Left lung (tissue), 10 donors: ENCODE data around the gene DYNLRB1. TPM values are rescaled to one million over a fixed set of nuclear protein-coding genes. Genes with fewer than 3 reads are reported as not detected.

Experiments
- ATAC-seq: fragments of 200-7000 bp; cut with Tn5 transposase; one replicate; pipeline ENCODE4 v1.9.1; 2020; ENCODE audit warnings: moderate library complexity
- DNase-seq, 4 donors: peaks; one replicate each; pipeline ENCODE4 v3.0.0-alpha.2; 2013 to 2020
- H3K27ac ChIP-seq, 2 donors: fragments of 200-600 bp; sonication (generic) in 1 of 2; one replicate each; pipeline versions ENCODE4 v1.5.0 to v1.8.0; 2020 to 2021
- H3K27me3 ChIP-seq, 2 donors: fragments of 200-600 bp; sonication (generic) in 1 of 2; one replicate each; pipeline versions ENCODE4 v1.5.0 to v1.8.0; 2020 to 2021
- H3K36me3 ChIP-seq, 2 donors: fragments of 200-600 bp; sonication (generic) in 1 of 2; one replicate each; pipeline versions ENCODE4 v1.5.0 to v1.8.0; 2020 to 2021
- H3K4me1 ChIP-seq, 2 donors: fragments of 200-600 bp; one replicate each; pipeline ENCODE4 v1.8.0; 2021
- H3K4me3 ChIP-seq, 2 donors: fragments of 200-600 bp; sonication (generic) in 1 of 2; one replicate each; pipeline versions ENCODE4 v1.5.0 to v1.8.0; 2020 to 2021; ENCODE audit warnings: mild to moderate bottlenecking in 1 of 2
- H3K9me3 ChIP-seq, 2 donors: fragments of 200-600 bp; sonication (generic) in 1 of 2; one replicate each; pipeline versions ENCODE4 v1.5.0 to v1.8.0; 2020 to 2021
- intact Hi-C, 2 donors: fragments of 100-400 bp; cut with DNase I; formaldehyde crosslinking; loops; one replicate each; pipeline versions ENCODE4 v1.11.2 to v1.14.2; 2022
- polyA plus RNA-seq, 6 donors: library from polyadenylated mRNA; unstranded; fragments of 120-200 nt; gene quantifications; one replicate each; pipeline ENCODE4 v1.2.1, GENCODE V29; 2013; ENCODE audit not compliant: insufficient read length in 6 of 6
- total RNA-seq, 2 donors: library from RNA; stranded (reverse); fragmentation: NEBNext Ultra II Directional; extraction: Animal tissue kit (Norgen Biotek cat#: 25700); gene quantifications; one replicate each; pipeline ENCODE4 v1.2.1, GENCODE V29; 2021
- TF ChIP-seq, protein P1 (sequence below), 2 donors: fragments of 200-600 bp; sonication (generic) in 1 of 2; IDR thresholded peaks; one replicate each; pipeline versions ENCODE4 v1.5.0 to v1.8.0; 2021; ENCODE audit warnings: antibody characterized with exemption in 2 of 2
- donor health status: DM: no; HTN: yes; CAD: no.
- donor health status: DM: no; HTN: no; CAD: no.

The DYNLRB1 gene
- total and polyA plus RNA-seq, 8 donors, result 110 to 159 (median 141) TPM

DNA sequence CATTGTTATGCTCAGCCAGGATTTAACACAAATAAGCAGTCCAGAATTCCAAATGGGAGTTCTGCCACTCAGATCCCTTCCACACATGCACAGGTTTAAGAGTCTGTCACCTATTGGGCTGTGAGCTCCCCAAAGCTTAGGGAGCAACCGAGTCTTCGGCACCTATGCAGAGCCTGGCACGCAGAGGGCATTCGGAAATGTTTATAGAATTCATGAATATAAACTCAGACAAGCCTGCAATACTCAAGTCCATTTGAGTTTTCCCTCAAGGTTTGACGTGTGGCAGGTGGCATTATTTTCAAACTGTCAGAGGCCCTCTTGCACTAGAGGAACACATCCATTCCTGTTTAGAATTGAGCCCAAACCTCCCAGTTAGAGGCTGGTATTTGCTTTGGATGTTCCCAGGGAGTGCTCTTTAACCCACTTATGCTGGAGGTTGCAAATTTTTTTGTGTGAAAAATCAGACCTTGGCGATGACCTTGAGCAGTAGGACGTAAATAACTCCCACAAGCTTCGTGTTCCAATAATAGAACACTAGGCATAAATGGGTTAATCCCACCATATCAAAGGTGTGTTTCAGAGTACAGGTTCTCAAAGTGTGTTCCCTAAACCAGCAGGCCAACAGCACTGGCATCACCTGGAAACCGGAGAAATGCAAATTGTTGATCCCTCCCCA, 70.4 kb downstream of the DYNLRB1 start:
- TF ChIP-seq, protein P1, sequence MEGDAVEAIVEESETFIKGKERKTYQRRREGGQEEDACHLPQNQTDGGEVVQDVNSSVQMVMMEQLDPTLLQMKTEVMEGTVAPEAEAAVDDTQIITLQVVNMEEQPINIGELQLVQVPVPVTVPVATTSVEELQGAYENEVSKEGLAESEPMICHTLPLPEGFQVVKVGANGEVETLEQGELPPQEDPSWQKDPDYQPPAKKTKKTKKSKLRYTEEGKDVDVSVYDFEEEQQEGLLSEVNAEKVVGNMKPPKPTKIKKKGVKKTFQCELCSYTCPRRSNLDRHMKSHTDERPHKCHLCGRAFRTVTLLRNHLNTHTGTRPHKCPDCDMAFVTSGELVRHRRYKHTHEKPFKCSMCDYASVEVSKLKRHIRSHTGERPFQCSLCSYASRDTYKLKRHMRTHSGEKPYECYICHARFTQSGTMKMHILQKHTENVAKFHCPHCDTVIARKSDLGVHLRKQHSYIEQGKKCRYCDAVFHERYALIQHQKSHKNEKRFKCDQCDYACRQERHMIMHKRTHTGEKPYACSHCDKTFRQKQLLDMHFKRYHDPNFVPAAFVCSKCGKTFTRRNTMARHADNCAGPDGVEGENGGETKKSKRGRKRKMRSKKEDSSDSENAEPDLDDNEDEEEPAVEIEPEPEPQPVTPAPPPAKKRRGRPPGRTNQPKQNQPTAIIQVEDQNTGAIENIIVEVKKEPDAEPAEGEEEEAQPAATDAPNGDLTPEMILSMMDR (IDR thresholded peaks at IDR 0.05), result no peak
- no peaks in the 10 kb centered on the region for H3K27me3 ChIP-seq
- no peak for DNase-seq
- H3K27ac ChIP-seq, result no peak overlapping the region
- no peak overlapping the region for H3K4me3 ChIP-seq
- intact Hi-C loops, result no loop called here
- peaks cover 0 to 6% of the 10 kb centered on the region in 2 donors for H3K4me1 ChIP-seq
- H3K36me3 ChIP-seq, result peaks cover 0 to 30% of the 10 kb centered on the region in 2 donors
- no peak for ATAC-seq
- no peaks in the 10 kb centered on the region for H3K9me3 ChIP-seq

Other genes with a start within 250 kb of the DYNLRB1 start
- gene AHCY, start 213.1 kb upstream of the DYNLRB1 start, total RNA-seq, result 100 to 1,000 TPM in 1 of 2 donors, 10 to 100 TPM in 1; 89.1 to 112 TPM
- gene AHCY, start 213.1 kb upstream of the DYNLRB1 start, polyA plus RNA-seq, result 100 to 1,000 TPM; 105 to 121 (median 120) TPM
- gene ITCH, start 153.1 kb upstream of the DYNLRB1 start, total RNA-seq, result 10 to 100 TPM; 52.9 to 59.6 TPM
- 10 to 100 TPM; 36.2 to 45.8 (median 42.5) TPM for gene ITCH, start 153.1 kb upstream of the DYNLRB1 start, polyA plus RNA-seq
- gene MAP1LC3A, start 42.3 kb downstream of the DYNLRB1 start, total RNA-seq, result 10 to 100 TPM; 17.4 to 68.8 TPM
- 10 to 100 TPM; 26.8 to 43.1 (median 32.3) TPM for gene MAP1LC3A, start 42.3 kb downstream of the DYNLRB1 start, polyA plus RNA-seq
- 10 to 100 TPM; 17.0 to 18.9 TPM for gene PIGU, start 160.7 kb downstream of the DYNLRB1 start, total RNA-seq
- 10 to 100 TPM; 29.4 to 38.6 (median 31.7) TPM for gene PIGU, start 160.7 kb downstream of the DYNLRB1 start, polyA plus RNA-seq
- gene TP53INP2, start 187.9 kb downstream of the DYNLRB1 start, total RNA-seq, result 10 to 100 TPM; 13.2 to 41.5 TPM
- gene TP53INP2, start 187.9 kb downstream of the DYNLRB1 start, polyA plus RNA-seq, result 1 to 10 TPM; 5.8 to 7.5 (median 6.6) TPM